ENCODE data around the gene C6orf52.

GRCh38 chr6:10641528-10641927 lies 52.9 kb downstream of the C6orf52 start:
- TF ChIP-seq CTCF (IDR thresholded peaks at IDR 0.05; ENCODE audit: low read depth, low read length) (no peak), EZH2phosphoT487 (IDR thresholded peaks at IDR 0.05; ENCODE audit: low read depth) (no peak)

Measured in OCI-LY3 (cell line).